ENCODE results near the gene COPS6.

Gene COPS6

GRCh38 chr7:100106633-100107032, 17.9 kb downstream of the COPS6 start:
- no peak overlapping the region for H3K27ac ChIP-seq (ENCODE audit: low read length)

GRCh38 chr7:100107125-100107737, 18.5 kb downstream of the COPS6 start:
- Histone ChIP-seq H3K9me3 (ENCODE audit: control insufficient read depth in 1 of 2, low read length in 2 of 2) (no peaks in the 10 kb centered on the region), H3K27ac (ENCODE audit: low read length) (no peak overlapping the region), H3K27me3 (ENCODE audit: low read depth, low read length) (no peaks in the 10 kb centered on the region), H3K36me3 (ENCODE audit: control insufficient read depth in 1 of 2, insufficient read depth in 2 of 2, low read length in 2 of 2) (peaks cover 27 to 70% of the 10 kb centered on the region in 2 donors), H3K4me3 (ENCODE audit: low read depth in 1 of 2, low read length in 2 of 2) (no peak overlapping the region), H3K4me1 (ENCODE audit: control insufficient read depth in 1 of 2, insufficient read depth in 2 of 2, low read length in 2 of 2) (peaks cover 0 to 5% of the 10 kb centered on the region in 2 donors)

More at GRCh38 chr7:100106633-100107032, 17.9 kb downstream of the COPS6 start:
- no peaks in the 10 kb centered on the region for H3K27me3 ChIP-seq (ENCODE audit: low read depth, low read length)
- H3K4me1 ChIP-seq (ENCODE audit: control insufficient read depth in 1 of 2, insufficient read depth in 2 of 2, low read length in 2 of 2), result peaks cover 0 to 5% of the 10 kb centered on the region in 2 donors
- no peaks in the 10 kb centered on the region for H3K9me3 ChIP-seq (ENCODE audit: control insufficient read depth in 1 of 2, low read length in 2 of 2)
- H3K36me3 ChIP-seq (ENCODE audit: control insufficient read depth in 1 of 2, insufficient read depth in 2 of 2, low read length in 2 of 2), result peaks cover 25 to 64% of the 10 kb centered on the region in 2 donors
- H3K4me3 ChIP-seq (ENCODE audit: low read depth in 1 of 2, low read length in 2 of 2), result no peak overlapping the region

- Histone ChIP-seq H3K4me3 (ENCODE audit: low read depth in 1 of 2, low read length in 2 of 2) (no peak overlapping the region), H3K36me3 (ENCODE audit: control insufficient read depth in 1 of 2, insufficient read depth in 2 of 2, low read length in 2 of 2) (peaks cover 27 to 72% of the 10 kb centered on the region in 2 donors), H3K9me3 (ENCODE audit: control insufficient read depth in 1 of 2, low read length in 2 of 2) (no peaks in the 10 kb centered on the region), H3K27me3 (ENCODE audit: low read depth, low read length) (no peaks in the 10 kb centered on the region), H3K27ac (ENCODE audit: low read length) (no peak overlapping the region), H3K4me1 (ENCODE audit: control insufficient read depth in 1 of 2, insufficient read depth in 2 of 2, low read length in 2 of 2) (no peaks in the 10 kb centered on the region)
Observed at GRCh38 chr7:100107890-100108289, 19.1 kb downstream of the COPS6 start.

GRCh38 chr7:100109521-100110163, 20.9 kb downstream of the COPS6 start:
- H3K4me3 ChIP-seq (ENCODE audit: low read depth in 1 of 2, low read length in 2 of 2), result no peak overlapping the region
- H3K4me1 ChIP-seq (ENCODE audit: control insufficient read depth in 1 of 2, insufficient read depth in 2 of 2, low read length in 2 of 2), result no peaks in the 10 kb centered on the region
- H3K27ac ChIP-seq (ENCODE audit: low read length), result no peak overlapping the region
- H3K27me3 ChIP-seq (ENCODE audit: low read depth, low read length), result no peaks in the 10 kb centered on the region
- H3K9me3 ChIP-seq (ENCODE audit: control insufficient read depth in 1 of 2, low read length in 2 of 2), result no peaks in the 10 kb centered on the region
- peaks cover 27 to 72% of the 10 kb centered on the region in 2 donors for H3K36me3 ChIP-seq (ENCODE audit: control insufficient read depth in 1 of 2, insufficient read depth in 2 of 2, low read length in 2 of 2)

- Histone ChIP-seq H3K4me1 (ENCODE audit: control insufficient read depth in 1 of 2, insufficient read depth in 2 of 2, low read length in 2 of 2) (no peaks in the 10 kb centered on the region), H3K36me3 (ENCODE audit: control insufficient read depth in 1 of 2, insufficient read depth in 2 of 2, low read length in 2 of 2) (peaks cover 21 to 58% of the 10 kb centered on the region in 2 donors), H3K27me3 (ENCODE audit: low read depth, low read length) (no peaks in the 10 kb centered on the region)
Observed at GRCh38 chr7:100111156-100111555, 22.4 kb downstream of the COPS6 start.

DNA sequence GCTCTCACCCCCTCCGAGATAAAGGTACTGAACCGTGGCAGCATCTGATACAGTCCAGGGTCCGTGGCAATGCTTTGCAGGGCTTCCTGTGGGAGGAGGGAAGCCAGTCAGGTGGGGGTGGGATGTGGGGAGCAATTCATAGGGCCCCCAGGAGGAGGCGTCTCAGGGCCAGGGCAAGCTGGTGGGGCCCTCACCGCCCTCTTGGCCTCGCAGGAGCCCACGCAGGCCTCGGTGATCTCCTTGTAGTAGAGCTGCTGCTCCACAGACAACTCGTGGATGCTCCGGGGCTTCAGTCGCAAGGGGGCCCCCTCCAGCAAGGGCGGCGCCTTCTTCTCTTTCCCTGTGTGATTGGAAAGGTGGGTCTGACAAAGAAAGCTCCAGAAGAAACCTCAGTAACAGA, 23.1 kb downstream of the COPS6 start:
- Histone ChIP-seq H3K27ac (ENCODE audit: low read length) (no peak overlapping the region), H3K36me3 (ENCODE audit: control insufficient read depth in 1 of 2, insufficient read depth in 2 of 2, low read length in 2 of 2) (peaks cover 19 to 50% of the 10 kb centered on the region in 2 donors), H3K4me3 (ENCODE audit: low read depth in 1 of 2, low read length in 2 of 2) (no peak overlapping the region), H3K27me3 (ENCODE audit: low read depth, low read length) (no peaks in the 10 kb centered on the region), H3K4me1 (ENCODE audit: control insufficient read depth in 1 of 2, insufficient read depth in 2 of 2, low read length in 2 of 2) (no peaks in the 10 kb centered on the region), H3K9me3 (ENCODE audit: control insufficient read depth in 1 of 2, low read length in 2 of 2) (no peaks in the 10 kb centered on the region)

More at GRCh38 chr7:100111156-100111555, 22.4 kb downstream of the COPS6 start:
- H3K4me3 ChIP-seq (ENCODE audit: low read depth in 1 of 2, low read length in 2 of 2), result no peak overlapping the region
- no peak overlapping the region for H3K27ac ChIP-seq (ENCODE audit: low read length)
- no peaks in the 10 kb centered on the region for H3K9me3 ChIP-seq (ENCODE audit: control insufficient read depth in 1 of 2, low read length in 2 of 2)

DNA sequence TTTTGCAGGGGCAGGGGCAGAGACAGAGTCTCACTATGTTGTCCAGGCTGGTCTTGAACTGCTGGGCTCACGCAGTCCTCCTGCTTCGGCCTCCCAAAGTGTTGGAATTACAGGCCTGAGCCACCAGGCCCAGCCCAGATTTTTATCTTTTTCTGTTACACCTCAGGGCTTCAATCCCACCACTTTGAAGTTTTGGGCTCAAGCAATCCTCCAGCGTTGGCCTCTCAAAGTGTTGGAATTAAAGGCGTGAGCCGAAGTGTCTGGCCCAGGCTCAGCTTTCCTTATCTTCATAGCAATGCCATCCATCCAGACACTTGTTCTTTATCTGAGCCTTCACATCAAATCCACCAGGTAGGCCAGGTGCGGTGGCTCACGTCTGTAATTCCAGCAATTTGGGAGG, 26.3 kb downstream of the COPS6 start:
- Histone ChIP-seq H3K4me3 (ENCODE audit: low read depth in 1 of 2, low read length in 2 of 2) (no peak overlapping the region), H3K4me1 (ENCODE audit: control insufficient read depth in 1 of 2, insufficient read depth in 2 of 2, low read length in 2 of 2) (peaks cover under 1 to 11% of the 10 kb centered on the region in 2 donors), H3K36me3 (ENCODE audit: control insufficient read depth in 1 of 2, insufficient read depth in 2 of 2, low read length in 2 of 2) (peaks cover 11 to 32% of the 10 kb centered on the region in 2 donors), H3K27me3 (ENCODE audit: low read depth, low read length) (no peaks in the 10 kb centered on the region), H3K27ac (ENCODE audit: low read length) (no peak overlapping the region), H3K9me3 (ENCODE audit: control insufficient read depth in 1 of 2, low read length in 2 of 2) (no peaks in the 10 kb centered on the region)

DNA sequence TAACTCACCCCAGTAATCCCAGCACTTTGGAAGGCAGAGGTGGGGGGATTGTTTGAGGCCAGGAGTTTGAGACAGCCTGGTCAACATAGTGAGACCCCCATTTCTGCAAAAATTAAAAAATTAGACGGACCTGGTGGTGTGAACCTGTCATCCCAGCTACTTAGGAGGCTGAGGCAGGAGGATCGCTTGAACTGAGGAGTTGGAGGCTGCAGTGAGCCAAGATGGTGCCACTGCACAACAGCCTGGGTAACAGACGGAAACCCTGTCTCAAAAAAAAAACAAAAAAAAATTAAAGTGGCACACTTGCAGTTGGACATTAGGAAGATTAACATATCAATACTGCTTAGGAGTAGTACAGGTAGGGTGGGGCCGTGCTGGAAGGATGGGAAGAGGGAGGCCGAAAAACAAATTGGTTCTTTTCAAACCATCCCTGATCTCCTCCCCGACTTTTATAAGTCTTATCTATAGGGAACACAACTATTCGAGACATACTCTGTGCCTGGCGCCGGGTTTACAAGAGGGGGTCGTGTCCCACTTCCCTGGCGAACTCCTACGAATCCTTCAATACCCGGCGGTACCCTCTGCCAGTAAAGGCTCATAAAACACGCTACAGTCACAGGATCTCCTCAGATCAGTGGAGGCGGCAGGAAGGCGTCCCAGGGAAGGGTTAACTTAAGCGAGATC, 29.8 kb downstream of the COPS6 start:
- Histone ChIP-seq H3K27me3 (ENCODE audit: low read depth, low read length) (no peaks in the 10 kb centered on the region), H3K4me3 (ENCODE audit: low read depth in 1 of 2, low read length in 2 of 2) (peak overlapping the region; percentile 93 to 98), H3K4me1 (ENCODE audit: control insufficient read depth in 1 of 2, insufficient read depth in 2 of 2, low read length in 2 of 2) (peaks cover 6 to 18% of the 10 kb centered on the region in 2 donors), H3K36me3 (ENCODE audit: control insufficient read depth in 1 of 2, insufficient read depth in 2 of 2, low read length in 2 of 2) (peaks cover 0 to 6% of the 10 kb centered on the region in 2 donors), H3K27ac (ENCODE audit: low read length) (peak overlapping the region; percentile 95), H3K9me3 (ENCODE audit: control insufficient read depth in 1 of 2, low read length in 2 of 2) (no peaks in the 10 kb centered on the region)

DNA sequence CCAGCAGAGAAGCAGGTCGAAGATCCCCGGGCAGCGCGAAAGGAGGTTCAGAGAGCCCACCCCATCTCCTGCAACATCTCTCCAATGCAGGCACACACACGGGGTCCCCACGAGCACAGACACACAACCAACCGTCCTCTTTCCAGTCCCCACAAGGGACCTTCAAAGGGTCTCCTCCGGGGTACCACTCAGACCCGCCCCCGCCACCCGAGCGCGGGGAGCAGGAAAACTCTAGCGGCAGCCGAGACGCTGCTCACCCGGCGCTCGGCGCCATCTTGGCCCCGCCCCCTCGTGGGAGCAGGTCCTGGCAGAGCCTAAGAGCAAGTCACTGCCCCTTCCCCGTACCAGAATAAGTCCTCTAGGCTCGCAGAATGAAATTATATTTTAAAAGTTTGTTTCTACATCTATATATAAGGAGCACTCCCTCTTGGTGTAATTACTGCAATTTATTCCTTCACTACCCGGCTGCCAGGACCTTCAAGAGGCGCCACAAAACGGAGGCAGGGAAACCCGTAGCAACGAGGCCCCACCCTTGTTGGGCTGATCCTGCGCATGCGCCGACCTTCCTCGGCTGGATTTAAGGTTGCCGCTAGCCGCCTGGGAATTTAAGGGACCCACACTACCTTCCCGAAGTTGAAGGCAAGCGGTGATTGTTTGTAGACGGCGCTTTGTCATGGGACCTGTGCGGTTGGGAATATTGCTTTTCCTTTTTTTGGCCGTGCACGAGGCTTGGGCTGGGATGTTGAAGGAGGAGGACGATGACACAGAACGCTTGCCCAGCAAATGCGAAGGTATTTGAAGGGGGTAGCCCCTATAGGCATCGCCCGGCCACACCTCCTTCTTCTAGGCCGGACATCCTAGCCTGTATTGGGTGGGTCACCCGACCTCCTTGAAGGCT, 30.6 kb downstream of the COPS6 start, which contains the start of the genes CNPY4 and TAF6:
CNPY4 (plus strand) TSS at position 563 of the 898 bp plus-strand sequence; CDS start at position 674, 111 bp downstream.
TAF6 (minus strand) TSS at position 287 of the 898 bp plus-strand sequence. CDS start 5,149 bp downstream, outside the sequence.
- peak within 1 kb of the TSS; percentile 93 to 98 for H3K4me3 ChIP-seq (ENCODE audit: low read depth in 1 of 2, low read length in 2 of 2)
- no peaks in the 10 kb centered on the region for H3K27me3 ChIP-seq (ENCODE audit: low read depth, low read length)
- peak within 1 kb of the TSS; percentile 95 for H3K27ac ChIP-seq (ENCODE audit: low read length)
- H3K9me3 ChIP-seq (ENCODE audit: control insufficient read depth in 1 of 2, low read length in 2 of 2), result no peaks in the 10 kb centered on the region
- H3K4me1 ChIP-seq (ENCODE audit: control insufficient read depth in 1 of 2, insufficient read depth in 2 of 2, low read length in 2 of 2), result peaks cover 6 to 18% of the 10 kb centered on the region in 2 donors
- H3K36me3 ChIP-seq (ENCODE audit: control insufficient read depth in 1 of 2, insufficient read depth in 2 of 2, low read length in 2 of 2), result no peaks in the 10 kb centered on the region

DNA sequence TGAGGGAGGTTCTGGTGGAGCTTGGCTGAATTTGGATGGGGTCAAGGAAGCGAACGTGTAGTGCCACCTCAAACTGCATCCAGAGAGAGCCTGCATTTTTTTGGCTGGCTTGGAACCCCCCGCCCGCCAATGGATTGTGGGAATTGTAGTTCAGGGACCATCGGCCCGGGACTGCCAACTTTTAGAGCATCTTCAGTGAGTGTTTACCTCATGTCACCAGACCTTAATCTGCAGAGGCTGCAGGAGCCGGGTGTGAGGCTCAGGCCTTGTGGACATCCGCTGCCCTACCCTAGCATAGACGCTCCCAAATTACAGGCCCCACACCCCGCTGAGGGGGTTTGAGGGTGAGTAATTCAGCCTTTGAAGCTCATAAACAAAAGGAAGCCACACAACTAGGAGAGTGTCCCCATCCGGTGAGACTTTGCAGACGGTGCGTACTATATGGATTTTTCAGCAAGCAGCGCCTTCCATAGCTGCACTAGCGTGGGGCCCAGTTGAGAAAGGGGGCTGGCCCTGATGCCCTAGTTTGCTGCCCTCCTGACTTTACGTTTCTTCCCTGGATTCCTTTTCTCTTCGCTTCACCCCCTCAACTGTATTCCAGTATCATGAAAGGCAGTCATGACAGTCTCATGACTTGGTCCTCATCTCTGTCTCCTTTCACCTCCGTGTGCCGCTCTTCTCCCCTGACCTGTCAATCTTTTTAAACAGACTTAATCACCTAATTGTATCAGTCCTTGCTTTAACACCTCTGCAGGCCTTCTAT, 31.4 kb downstream of the COPS6 start:
- no peaks in the 10 kb centered on the region for H3K9me3 ChIP-seq (ENCODE audit: control insufficient read depth in 1 of 2, low read length in 2 of 2)
- H3K27me3 ChIP-seq (ENCODE audit: low read depth, low read length), result no peaks in the 10 kb centered on the region
- H3K36me3 ChIP-seq (ENCODE audit: control insufficient read depth in 1 of 2, insufficient read depth in 2 of 2, low read length in 2 of 2), result no peaks in the 10 kb centered on the region
- peaks cover 10 to 18% of the 10 kb centered on the region in 2 donors for H3K4me1 ChIP-seq (ENCODE audit: control insufficient read depth in 1 of 2, insufficient read depth in 2 of 2, low read length in 2 of 2)
- peak overlapping the region; percentile 93 to 98 for H3K4me3 ChIP-seq (ENCODE audit: low read depth in 1 of 2, low read length in 2 of 2)
- peak overlapping the region; percentile 95 for H3K27ac ChIP-seq (ENCODE audit: low read length)
